ENCODE measurements around the gene STON2.
A peak's percentile ranks its signal among the peaks of the same experiment; 100 is the strongest.

STON2 gene

DNA sequence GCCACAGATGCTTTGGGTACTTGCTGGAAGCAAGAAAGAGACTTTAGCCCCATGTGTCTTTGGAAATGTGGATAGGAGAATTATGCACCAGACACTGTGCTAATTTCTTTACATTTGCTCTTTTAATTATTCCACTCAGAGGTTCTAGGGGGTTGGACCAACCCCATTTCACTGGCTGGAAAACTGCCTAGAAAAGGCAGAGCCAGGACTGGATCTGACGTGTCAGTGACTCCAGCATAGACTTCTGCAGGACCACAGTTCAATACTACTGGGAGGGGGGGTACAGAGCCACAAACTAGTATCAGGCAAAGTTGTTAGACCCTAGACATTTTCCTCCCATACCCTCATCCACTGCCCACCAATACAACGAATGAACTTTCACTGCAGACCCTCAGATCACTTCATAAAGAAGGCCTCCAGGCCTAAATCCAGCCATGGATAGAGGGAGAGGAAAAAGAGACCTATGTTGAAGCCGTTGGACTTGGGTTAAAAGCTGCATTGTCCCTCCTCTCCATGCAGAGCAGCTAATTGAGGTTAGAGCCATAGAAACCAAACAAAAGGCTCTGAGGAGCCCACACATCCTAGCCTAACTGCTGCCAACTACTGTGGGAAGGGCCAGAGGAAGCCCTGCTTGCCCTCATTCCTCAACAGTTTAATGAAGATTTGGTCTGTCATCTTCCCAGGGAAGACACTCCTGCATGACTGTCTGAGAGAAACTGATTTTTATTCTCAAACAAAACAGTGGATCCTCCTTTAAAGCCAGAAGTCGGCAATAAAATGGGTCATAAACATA lies 68.7 kb downstream of the STON2 start:
- no peak for DNase-seq

DNA sequence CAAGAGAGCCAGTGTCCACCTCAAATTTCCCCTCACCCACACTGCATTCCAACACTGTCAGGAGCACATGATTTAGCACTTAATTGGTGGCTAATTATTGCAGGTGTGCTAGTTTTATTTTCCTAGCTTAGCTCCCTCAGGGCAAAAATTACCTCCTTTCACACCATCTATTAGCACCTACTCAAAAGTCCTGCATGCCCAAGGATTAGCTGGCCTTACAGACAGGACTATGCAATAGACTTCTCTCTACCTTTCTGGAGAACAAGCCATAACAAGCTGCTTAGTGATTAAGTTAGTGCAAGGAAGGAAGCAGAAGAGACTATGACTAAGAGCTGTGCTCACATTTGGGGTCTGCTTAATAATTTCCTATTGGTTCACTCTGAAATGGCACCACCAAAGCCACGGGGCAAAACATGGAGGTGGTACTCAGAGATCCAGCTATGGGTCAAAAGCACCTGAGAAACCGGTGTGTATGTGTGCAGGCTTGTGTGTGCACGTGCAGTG lies 69.5 kb downstream of the STON2 start:
- no peak for DNase-seq

DNA sequence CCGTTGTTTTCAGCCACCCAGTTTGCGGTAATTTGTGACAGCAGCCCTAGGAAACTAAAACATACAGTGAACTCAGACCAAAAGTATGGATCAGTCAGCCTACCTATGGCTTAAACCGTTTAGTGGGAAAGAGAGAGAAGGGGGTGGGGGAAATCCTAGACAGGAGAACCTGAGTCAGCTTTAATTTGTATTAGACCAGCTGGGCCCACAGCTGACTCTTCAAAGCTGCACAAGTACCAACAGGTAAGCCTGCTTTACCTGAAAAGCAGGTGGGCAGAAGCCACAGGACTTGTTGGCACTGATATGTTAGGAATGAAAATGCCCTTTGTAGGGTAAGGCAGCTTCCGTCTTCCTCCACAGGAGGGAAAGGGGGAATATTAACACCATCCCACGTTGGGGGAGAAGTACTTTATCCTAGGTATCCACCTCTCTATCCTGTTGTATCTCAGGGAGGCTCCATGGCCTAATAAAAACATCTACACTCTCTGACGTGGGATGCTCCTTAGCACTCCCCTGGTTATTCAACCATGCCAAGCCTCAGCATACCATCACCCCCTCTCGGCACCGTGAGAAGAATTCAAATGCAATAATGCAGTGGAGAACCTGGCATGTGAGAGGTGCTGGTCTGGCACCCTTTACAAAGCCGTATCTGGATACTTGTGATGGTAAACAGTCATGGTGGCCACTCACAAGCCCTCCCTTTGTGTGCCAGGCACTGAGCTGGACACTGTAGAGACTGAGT lies 70.3 kb downstream of the STON2 start:
- DNase-seq = no peak

DNA sequence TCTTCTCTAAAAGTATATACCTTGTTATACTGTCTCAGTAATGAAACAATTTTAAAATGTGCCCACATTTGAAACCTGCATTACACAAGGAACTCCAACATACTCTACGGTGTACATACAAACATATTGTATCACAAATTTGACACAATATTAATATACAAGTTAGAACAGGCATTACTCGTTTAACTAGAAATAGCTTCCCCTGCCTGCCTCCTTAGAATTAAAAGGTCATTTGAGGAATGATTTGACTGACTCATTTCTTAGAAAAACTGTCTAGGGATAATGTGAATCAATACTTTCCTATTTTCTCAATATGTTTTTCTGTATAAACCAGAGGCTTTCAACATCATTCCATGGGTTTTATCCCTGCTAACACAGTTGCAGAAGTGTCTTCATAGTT lies 73.7 kb downstream of the STON2 start:
- no peak for DNase-seq

DNA sequence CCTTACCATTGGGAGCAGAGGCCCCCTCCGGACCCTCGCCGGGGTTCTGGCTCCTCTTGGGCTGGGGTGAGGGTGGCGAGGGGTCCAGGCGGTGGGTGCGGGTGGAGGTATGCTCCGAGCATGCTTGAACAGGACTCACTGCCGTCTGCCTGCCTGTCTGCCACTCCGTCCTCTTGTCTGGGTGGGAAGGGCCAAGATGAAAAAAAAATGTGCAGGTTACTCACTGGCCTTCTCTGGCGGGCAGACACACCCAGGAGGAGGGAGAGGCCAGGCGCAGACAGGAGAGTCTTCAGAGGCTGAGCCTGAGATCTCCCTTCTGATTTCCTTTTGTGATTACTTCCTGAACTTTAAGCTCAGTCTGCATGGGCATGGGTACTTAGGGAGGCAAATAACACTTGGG lies 76.1 kb downstream of the STON2 start:
- no peak for DNase-seq

DNA sequence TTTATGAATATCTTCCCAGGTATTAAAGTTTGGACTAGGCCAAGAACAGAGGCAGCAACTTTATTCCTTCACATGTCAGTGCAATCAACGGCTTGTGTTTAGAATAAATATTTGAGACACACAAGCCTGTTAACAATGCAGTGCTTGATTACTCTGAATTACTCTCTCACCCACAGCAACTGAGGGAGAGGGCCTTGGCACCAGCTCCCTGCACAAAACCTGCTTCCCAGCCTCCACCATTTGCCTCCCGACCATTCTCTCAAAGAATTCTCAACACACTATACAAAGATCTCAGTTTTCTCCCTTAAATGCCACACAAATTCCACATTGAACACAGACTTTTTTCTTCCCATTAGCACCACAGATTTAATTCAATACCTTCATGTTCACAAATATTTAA lies 77.0 kb downstream of the STON2 start:
- DNase-seq = no peak

DNA sequence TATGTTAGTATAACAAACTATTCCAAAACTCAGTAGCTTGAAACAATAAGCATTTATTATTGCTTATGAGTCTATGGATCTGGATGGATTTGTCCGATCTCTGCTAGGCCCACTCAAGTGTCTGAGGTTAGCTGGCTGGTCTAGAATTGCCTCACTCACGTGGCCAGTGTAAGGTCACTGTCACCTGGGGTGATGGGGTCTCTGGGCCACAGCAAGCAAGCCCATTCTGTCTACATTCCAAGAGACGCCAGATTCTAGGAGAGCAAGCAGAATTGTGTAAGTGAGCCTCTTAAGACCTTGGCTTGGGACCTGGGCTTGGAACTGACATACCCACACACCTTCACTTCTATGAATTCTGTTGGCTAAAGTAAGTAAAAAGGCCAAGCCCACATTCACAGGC lies 80.2 kb downstream of the STON2 start:
- no peak for DNase-seq

DNA sequence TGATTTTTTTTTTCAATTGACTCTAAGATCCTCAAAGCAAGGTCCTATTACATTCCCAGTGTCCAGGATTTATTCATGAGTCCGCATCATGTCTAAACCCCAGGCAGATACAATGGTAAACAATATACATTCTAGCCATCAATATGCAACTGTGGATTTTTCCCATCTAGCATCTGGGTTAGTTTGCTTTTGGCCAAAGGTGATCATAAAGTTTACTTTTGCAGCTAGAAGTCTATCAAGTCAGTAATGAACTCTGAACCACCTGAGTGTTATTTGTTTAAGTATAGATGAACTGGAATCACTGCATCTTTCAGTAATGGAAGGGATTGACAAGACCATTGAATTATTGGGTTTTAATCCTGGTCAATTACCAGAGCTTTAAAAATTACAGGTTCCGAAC lies 80.8 kb downstream of the STON2 start:
- DNase-seq = no peak

DNA sequence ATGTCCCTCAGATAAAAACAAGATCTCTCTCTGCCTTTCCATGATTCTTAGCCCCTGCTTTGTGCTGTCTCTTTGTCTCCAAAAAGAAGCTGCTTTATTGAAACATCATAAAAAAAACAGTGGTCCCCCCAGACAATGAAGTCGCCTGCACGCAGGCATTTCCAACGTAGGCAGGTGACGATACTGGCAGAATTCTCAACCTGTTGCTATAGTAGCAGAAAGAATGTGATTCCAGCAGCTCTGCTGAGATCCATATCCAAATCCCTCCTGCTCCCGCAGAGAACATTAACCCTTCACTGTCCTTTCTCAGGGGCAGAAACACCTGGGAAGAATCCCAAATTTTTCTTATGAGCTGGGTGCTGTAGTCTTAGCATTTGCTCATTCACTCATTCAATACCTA lies 84.8 kb downstream of the STON2 start:
- no peak for DNase-seq

DNA sequence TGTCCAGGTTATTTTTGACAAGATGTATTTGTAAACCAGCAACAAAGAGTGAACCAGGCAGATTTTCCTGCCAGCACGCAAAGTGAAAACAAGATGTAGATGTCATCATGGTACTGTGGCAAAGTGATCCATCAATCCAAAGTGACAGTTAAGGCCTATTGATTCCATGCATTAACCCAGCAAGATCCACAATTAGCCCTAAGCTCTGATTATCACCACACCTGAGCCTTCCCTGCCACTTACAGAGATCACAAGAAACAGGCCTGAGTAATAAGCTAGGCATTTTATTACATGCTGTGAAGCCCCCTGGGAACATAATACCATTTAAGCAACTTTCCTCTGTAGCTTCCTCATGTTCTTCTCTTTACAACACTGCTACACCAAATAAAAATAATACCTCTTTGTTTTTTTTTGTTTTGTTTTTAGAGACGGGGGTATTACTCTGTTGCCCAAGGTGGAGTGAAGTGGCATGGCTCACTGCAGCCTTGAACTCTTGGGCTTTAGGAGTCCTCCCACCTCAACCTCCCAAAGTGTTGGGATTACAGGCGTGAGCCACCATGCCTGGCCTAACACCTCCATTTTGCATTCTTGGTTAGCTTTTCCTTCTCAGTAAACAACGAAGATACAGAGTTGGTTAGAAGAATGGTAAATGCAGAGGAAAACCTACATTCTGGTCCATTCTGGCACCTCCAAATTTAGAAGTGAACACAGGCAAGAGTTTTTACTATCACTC lies 85.5 kb downstream of the STON2 start:
- no peak for DNase-seq

DNA sequence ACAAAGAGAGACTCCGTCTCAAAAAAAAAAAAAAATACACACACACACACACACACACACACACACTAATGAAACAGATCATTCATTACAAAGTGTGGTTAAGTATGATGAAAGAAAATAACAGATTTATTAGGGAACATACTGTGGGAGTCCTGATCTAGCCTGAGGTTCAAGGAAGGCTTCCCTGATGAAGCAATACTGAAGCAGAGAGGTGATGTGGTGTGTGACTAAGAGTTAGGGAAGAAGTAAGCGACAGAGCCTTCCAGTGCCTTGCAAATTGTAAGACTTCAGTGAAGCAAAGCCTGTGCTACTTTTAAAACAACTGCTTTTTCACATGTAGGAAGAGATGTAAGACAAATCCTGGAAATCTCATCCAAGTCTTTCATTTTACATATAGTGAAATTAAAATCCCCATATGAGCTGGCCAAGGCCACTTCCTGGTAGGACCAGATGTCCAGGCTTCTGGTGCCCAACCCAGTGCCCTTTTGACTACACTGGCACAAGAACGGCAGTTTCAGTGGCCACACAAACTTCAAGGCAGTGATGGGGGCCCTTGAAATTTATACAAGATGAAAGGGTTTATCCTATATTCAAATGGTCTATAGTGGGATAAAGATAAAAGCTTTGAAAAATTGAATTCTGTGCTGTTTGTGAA lies 86.2 kb downstream of the STON2 start:
- DNase-seq = no peak

DNA sequence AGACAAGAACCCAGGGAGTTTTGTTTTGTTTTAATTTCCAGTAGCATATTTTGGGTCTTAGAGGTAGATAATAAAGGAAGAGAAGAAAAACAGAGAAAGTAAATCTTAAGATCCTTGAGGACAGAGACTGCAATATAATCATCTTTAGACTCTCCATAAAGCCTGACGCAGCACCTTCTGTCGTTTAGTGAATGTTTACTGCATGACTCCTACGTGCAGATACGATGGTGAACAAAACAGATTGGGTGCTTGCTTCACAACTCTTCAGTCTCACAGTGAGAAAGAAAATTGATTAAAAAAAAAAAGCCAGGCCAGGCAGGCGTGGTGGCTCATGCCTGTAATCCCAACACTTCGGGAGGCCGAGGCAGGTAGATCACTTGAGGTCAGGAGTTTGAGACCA lies 86.9 kb downstream of the STON2 start:
- DNase-seq = no peak

DNA sequence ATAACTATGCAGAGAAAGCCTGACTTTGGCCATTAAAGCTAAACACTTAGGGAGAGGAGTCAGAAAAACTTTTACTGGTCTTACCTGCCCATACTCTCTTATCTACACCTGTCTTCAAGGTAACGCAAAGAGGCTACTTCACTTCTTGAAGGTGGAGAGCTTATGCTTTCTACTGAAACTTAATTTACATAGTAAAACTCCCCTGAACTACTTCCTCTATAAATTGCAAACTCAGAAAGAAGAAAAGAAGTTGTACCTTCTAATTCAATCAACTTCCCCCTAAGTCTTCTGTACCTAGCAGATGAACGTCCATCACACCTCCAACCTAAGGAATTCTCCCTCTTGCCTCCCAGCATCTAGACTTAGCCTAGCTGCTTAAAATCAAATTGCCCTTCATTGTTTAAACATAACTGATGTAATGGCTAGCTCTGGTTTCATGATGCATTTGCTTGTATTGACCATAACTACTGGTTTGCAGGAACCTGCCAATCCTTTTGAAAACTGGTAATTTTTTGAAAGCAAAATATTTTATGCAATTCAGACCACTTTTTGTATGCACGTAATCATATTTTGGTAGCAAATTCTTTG lies 87.7 kb downstream of the STON2 start:
- DNase-seq = no peak

DNA sequence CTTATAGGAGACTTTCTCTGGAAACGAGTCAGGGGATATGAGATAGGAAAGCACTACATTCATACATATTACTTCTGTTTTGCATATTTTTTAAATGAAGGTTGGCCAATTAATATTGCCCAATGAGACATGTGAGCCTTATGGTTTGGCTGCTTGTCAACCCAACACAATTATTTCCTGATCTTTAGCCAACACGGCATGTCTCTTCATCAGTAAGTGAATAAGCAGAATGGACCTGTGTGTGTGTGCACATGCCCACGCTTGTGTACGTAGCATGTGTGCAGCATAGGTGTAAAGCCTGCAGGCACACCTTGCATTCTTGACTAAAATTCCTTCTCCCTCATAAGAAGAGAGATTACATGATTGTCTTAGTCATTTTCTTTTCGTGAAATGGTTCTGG lies 88.3 kb downstream of the STON2 start:
- no peak for DNase-seq

DNA sequence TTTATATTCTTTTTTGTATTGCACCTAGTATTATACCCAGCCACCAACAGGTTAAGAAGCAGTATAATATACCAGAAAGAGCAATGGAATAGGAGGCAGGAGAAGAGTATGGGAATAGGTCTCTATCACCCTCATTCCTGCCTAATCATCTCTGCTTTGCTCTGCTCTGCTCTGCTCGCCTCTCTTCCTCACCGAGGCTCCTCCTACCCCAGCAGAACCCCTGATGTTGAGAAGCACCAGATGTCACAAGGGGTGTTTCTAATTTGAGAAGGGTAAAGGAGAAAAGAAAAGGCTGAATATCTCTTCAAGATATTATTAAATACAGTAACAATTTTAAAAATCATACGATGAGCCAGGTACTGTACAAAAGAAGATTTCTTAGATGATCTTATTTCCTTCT lies 89.0 kb downstream of the STON2 start:
- DNase-seq = no peak

DNA sequence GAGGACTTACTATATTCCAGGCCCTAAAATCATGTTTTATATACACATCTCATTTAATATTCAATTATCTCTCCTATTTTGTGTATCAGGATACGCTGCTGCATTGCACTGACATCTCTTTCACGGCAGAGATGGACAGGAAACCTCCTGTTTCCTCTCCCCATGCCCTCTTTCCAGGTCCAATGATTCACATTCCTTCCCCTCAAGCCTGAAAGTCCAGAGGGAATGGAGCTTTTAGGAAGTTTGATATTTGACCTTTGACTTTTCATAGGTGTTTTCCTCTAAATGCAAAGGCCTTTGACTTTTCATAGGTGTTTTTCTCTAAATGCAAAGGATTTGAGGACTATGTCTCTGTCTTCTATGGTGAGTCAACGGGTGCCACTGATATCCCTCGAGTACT lies 89.5 kb downstream of the STON2 start:
- DNase-seq = no peak

DNA sequence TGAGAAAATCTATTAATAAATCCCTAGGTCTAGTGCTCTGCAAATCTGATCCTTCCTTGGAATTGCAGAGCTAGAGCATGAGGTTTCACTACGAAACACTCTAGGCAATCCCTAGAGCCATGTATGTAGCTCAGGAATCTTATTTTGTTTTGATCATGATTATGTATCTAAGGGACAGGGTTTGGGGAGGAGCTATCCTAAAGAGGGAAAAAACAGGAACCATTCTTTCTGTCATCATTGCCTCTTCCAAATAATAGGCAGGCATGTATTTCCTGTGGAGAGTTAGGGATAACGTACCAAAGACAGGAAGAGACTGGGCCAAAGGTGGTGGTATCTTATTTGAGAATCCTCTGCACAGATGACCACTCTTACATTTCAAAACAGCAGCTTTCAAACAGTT lies 90.6 kb downstream of the STON2 start:
- no peak for DNase-seq

DNA sequence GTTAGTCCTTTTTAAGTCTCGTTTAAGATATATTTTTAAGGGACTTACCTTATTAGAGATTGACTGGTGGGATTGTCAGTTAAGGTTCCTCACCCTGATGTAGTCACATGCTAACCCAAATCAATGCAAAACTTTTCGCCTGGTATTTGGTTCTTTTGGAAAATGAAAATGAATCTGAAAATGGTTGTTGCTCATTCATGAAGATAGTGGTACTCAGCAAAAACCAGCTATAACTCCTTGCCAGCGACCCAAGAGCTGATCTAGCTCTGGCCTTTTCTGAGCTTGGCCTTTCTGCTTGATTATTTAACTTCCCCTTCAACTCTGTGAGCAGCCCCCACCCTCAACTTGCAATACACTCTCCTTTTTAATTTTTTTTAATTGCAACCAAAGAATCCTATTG lies 94.4 kb downstream of the STON2 start:
- DNase-seq = no peak

DNA sequence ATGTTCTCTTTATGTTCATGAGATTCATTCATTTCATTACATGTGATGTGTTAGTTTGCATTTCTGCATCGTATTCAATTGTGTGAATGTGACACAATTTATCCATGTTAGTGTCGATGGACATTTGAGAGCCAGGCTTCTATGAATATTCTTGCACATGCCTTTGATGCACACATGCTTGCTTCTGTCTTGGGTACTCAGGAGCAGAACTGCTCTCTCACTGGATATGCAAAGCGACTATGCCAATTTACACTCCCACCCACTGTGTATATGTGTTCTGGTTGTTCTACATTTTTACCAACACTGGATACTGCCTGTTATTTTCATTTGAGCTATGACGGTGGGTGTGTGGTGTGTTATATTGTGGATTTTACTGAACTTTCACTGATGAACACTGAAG lies 95.1 kb downstream of the STON2 start:
- no peak for DNase-seq

DNA sequence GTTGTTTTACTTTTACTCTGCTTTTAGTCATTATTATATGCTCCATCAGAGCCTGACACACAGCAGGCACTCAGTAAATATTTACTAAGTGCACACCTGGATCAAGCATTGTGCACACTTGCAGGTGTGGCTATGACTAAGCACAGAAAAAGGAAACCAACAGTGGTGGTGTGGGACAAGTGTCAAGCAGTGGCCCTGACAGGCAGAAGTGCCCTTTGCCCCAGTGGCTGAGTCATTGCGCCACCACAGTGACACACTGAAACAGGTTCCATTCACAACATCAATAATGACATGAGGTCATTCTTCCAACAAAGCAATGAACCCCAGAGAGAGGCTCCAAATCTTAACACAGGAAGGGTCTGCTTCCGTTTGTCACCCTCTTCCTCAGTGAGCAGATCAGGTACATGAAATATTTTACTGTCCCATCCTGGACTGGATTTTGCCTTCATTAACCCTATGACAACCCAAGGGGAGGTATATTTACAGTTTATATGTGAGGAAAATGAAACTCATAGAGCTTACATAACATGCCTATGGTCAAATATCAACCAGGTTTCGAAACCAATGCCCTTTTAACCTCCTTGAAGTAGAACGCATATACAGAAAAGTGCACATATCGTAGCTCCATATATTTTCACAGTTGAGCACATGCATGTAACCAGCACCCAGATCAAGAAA lies 96.7 kb downstream of the STON2 start:
- DNase-seq = peak in 1 of 2 donors; percentile 59

DNA sequence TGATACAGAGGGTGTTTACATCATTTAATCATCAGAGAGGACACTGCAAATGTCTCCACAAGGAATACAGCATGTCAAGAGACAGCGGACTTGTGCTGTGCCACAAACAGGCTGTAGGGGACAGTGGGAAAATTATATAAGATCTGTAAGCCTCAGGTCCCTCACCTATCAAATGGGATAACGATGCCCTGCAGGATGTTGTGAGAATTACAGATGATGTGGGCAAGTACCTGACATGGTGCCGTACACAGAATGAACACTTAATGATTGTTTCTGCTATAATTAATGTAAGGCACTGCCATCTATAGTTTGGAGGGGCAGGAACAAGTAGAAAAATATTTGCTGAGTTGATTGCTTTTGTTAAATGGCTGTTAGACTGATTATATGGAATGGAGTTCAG lies 97.5 kb downstream of the STON2 start:
- DNase-seq = no peak

DNA sequence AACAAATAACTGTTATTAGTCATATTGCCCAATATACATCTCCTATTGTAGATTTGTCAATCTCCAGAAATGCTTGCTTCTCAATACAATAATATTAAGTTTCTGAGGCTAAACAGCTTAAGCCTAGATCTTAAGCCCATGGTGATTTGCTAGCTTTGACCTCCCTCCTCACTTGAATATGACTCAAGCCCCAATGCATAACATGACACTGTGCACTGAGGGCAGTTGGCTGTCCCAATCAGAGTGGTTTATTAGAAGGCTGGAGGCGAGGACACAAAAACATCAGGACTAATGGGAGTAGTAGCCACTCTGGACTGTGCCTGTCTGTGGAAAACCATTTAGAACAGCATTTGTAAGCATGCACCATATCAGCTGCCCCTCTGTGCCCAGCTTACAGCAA lies 98.3 kb downstream of the STON2 start:
- DNase-seq = no peak

Measured in CD4-positive, alpha-beta T cell treated with Interleukin-4 for 1 hour (primary cell).